K562 (cell line): ENCODE data around the gene MYLK4. TPM values are rescaled to one million over a fixed set of nuclear protein-coding genes. Genes with fewer than 3 reads are reported as not detected.

Experiments
- BRD4 ChIP-seq: fragments of 200-600 bp; sonication (generic); IDR thresholded peaks from 2 replicates; pipeline ENCODE4 v1.6.1; 2017; ENCODE audit warnings: inconsistent platforms
- CBX1 ChIP-seq: sonication (generic); IDR thresholded peaks from 2 replicates; pipeline ENCODE4 v1.6.1; 2016; ENCODE audit warnings: antibody characterized with exemption, low read depth, mild to moderate bottlenecking
- COPS2 ChIP-seq: fragments of 450-650 bp; conservative IDR thresholded peaks from 2 replicates; pipeline ENCODE4 v1.6.1; 2016; ENCODE audit warnings: mild to moderate bottlenecking, moderate library complexity
- CREBBP ChIP-seq: IDR thresholded peaks from one replicate; pipeline ENCODE4 v1.6.1; 2012; ENCODE audit warnings: low read depth, mild to moderate bottlenecking, control low read depth, inconsistent platforms, low read length
- DPF2 ChIP-seq: fragments of 450-650 bp; IDR thresholded peaks from 2 replicates; pipeline ENCODE4 v1.6.1; 2016
- EP400 ChIP-seq: fragments of 450-650 bp; IDR thresholded peaks from 2 replicates; pipeline ENCODE4 v1.6.1; 2017; ENCODE audit warnings: antibody characterized with exemption, mild to moderate bottlenecking, moderate library complexity
- FIP1L1 ChIP-seq: fragments of 200-400 bp; formaldehyde crosslinking; IDR thresholded peaks from 2 replicates; pipeline ENCODE4 v1.6.1; 2018; ENCODE audit warnings: mild to moderate bottlenecking, low read depth, low read length; ENCODE audit not compliant: poor library complexity, severe bottlenecking
- FOXP1 ChIP-seq: sonication (generic); formaldehyde crosslinking; IDR thresholded peaks from 2 replicates; pipeline ENCODE4 v1.8.0; 2022; ENCODE audit warnings: mild to moderate bottlenecking, missing genetic modification reagents
- HNRNPUL1 ChIP-seq: fragments of 200-400 bp; formaldehyde crosslinking; IDR thresholded peaks from 2 replicates; pipeline ENCODE4 v1.6.1; 2017; ENCODE audit warnings: low read length
- SMAD4 ChIP-seq: fragments of 250-450 bp; sonication (Bioruptor Pico); conservative IDR thresholded peaks from 2 replicates; pipeline ENCODE4 v1.8.0; 2021; ENCODE audit warnings: inconsistent platforms, mild to moderate bottlenecking, moderate library complexity
- ZBTB8A ChIP-seq: fragments of 450-650 bp; IDR thresholded peaks from 2 replicates; pipeline ENCODE4 v1.6.1; 2018; ENCODE audit warnings: mild to moderate bottlenecking, moderate library complexity; ENCODE audit not compliant: partially characterized antibody
- ZKSCAN1 ChIP-seq: fragments of 150-350 bp; IDR thresholded peaks from 2 replicates; pipeline ENCODE4 v1.6.1; 2016; ENCODE audit warnings: low read depth, low read length
- ZNF41 ChIP-seq: fragments of 250-450 bp; sonication (Bioruptor Pico); conservative IDR thresholded peaks from 2 replicates; pipeline ENCODE4 v1.4.0; 2020; ENCODE audit warnings: mild to moderate bottlenecking
- polyA plus RNA-seq, 8 experiments: library from polyadenylated mRNA; depleted of rRNA in 4 of 8; stranded (reverse) in 5 of 8; unstranded in 3 of 8; fragments of >200 nt; fragmentation: Nextera tagmentation in 2 of 8; fragmentation: Illumina TruSeq in 1 of 8; extraction: Ambion mirVana in 2 of 8; extraction: Trizol in 1 of 8; gene quantifications; 2 replicates each; pipeline versions ENCODE4 v1.2.1 to v1.2.3, GENCODE V29; 2011 to 2014; ENCODE audit warnings: inconsistent platforms in 1 of 8, missing spikeins in 1 of 8
- total RNA-seq, 7 experiments: library from RNA; depleted of rRNA in 6 of 7; stranded (reverse); fragments of >200 nt in 6 of 7; fragmentation: Illumina TruSeq in 2 of 7; extraction: Trizol in 2 of 7; gene quantifications; 2 replicates each; pipeline versions ENCODE4 v1.2.1 to v1.2.3, GENCODE V29; 2011 to 2021; ENCODE audit warnings: low replicate concordance in 1 of 7
- TF ChIP-seq, protein P1 (sequence below): fragments of 250-450 bp; sonication (Bioruptor Pico); IDR thresholded peaks from 2 replicates; pipeline ENCODE4 v1.4.0; 2020
- TF ChIP-seq, protein P2 (sequence below): sonication (generic); formaldehyde crosslinking; IDR thresholded peaks from 2 replicates; pipeline ENCODE4 v1.8.1; 2023; ENCODE audit warnings: missing genetic modification reagents, mild to moderate bottlenecking, borderline replicate concordance

MYLK4 gene
- total and polyA plus RNA-seq, 9 of the 15 experiments (the other 6 are each of a cell fraction or from before 2014, with no cell fraction given): 0.01 to 0.15 (median 0.06) TPM

DNA sequence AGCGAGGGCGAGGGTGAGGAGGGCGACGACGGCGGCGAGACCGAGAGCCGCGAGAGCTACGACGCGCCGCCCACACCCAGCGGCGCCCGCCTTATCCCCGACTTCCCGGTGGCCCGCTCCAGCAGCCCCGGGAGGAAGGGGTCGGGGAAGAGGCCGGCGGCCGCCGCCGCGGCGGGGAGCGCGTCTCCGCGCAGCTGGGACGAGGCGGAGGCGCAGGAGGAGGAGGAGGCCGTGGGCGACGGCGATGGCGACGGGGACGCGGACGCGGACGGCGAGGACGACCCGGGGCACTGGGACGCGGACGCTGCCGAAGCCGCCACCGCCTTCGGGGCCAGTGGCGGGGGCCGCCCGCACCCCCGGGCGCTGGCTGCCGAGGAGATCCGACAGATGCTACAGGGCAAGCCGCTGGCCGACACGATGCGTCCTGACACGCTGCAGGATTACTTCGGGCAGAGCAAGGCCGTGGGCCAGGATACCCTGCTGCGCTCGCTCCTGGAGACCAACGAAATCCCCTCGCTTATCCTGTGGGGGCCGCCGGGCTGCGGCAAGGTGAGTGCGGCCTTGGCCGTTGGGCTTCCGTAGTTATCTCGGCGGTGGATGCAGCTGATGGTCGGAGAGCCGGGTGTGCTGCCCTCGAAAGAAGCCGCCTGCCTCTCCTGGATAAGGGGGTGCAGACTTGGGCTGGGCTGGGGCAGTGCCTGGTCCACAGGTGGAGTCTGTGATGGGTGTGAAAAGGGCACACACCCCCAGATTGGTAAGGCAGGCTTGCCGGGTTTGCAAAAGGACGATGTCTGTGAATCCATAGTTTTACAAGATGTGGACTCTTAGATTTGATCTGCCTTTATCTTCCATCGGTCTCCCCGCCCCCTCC lies 15.4 kb upstream of the MYLK4 start (continued):
- TF ChIP-seq, protein P1, sequence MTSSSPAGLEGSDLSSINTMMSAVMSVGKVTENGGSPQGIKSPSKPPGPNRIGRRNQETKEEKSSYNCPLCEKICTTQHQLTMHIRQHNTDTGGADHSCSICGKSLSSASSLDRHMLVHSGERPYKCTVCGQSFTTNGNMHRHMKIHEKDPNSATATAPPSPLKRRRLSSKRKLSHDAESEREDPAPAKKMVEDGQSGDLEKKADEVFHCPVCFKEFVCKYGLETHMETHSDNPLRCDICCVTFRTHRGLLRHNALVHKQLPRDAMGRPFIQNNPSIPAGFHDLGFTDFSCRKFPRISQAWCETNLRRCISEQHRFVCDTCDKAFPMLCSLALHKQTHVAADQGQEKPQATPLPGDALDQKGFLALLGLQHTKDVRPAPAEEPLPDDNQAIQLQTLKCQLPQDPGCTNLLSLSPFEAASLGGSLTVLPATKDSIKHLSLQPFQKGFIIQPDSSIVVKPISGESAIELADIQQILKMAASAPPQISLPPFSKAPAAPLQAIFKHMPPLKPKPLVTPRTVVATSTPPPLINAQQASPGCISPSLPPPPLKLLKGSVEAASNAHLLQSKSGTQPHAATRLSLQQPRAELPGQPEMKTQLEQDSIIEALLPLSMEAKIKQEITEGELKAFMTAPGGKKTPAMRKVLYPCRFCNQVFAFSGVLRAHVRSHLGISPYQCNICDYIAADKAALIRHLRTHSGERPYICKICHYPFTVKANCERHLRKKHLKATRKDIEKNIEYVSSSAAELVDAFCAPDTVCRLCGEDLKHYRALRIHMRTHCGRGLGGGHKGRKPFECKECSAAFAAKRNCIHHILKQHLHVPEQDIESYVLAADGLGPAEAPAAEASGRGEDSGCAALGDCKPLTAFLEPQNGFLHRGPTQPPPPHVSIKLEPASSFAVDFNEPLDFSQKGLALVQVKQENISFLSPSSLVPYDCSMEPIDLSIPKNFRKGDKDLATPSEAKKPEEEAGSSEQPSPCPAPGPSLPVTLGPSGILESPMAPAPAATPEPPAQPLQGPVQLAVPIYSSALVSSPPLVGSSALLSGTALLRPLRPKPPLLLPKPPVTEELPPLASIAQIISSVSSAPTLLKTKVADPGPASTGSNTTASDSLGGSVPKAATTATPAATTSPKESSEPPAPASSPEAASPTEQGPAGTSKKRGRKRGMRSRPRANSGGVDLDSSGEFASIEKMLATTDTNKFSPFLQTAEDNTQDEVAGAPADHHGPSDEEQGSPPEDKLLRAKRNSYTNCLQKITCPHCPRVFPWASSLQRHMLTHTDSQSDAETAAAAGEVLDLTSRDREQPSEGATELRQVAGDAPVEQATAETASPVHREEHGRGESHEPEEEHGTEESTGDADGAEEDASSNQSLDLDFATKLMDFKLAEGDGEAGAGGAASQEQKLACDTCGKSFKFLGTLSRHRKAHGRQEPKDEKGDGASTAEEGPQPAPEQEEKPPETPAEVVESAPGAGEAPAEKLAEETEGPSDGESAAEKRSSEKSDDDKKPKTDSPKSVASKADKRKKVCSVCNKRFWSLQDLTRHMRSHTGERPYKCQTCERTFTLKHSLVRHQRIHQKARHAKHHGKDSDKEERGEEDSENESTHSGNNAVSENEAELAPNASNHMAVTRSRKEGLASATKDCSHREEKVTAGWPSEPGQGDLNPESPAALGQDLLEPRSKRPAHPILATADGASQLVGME: 0 out of 2 replicates have a peak, but pooled peaks have one; percentile 0
- TF ChIP-seq CREBBP (no peak), BRD4 (peak; percentile 40; the same call in 1 of the 2 replicates), FIP1L1 (peak; percentile 32), DPF2 (0 out of 2 replicates have a peak, but pooled peaks have one; percentile 10), FOXP1 (CRISPR knock-in tag) (peak; percentile 53; the same call in 1 of the 2 replicates), ZNF41 (CRISPR knock-in tag) (no peak), CBX1 (no peak; the same call in 1 of the 2 replicates), SMAD4 (0 out of 2 replicates have a peak, but pooled peaks have one; percentile 3), COPS2 (no peak), ZKSCAN1 (0 out of 2 replicates have a peak, but pooled peaks have one; percentile 5), ZBTB8A (no peak), EP400 (peak; percentile 8), HNRNPUL1 (no peak)
- TF ChIP-seq, protein P2, sequence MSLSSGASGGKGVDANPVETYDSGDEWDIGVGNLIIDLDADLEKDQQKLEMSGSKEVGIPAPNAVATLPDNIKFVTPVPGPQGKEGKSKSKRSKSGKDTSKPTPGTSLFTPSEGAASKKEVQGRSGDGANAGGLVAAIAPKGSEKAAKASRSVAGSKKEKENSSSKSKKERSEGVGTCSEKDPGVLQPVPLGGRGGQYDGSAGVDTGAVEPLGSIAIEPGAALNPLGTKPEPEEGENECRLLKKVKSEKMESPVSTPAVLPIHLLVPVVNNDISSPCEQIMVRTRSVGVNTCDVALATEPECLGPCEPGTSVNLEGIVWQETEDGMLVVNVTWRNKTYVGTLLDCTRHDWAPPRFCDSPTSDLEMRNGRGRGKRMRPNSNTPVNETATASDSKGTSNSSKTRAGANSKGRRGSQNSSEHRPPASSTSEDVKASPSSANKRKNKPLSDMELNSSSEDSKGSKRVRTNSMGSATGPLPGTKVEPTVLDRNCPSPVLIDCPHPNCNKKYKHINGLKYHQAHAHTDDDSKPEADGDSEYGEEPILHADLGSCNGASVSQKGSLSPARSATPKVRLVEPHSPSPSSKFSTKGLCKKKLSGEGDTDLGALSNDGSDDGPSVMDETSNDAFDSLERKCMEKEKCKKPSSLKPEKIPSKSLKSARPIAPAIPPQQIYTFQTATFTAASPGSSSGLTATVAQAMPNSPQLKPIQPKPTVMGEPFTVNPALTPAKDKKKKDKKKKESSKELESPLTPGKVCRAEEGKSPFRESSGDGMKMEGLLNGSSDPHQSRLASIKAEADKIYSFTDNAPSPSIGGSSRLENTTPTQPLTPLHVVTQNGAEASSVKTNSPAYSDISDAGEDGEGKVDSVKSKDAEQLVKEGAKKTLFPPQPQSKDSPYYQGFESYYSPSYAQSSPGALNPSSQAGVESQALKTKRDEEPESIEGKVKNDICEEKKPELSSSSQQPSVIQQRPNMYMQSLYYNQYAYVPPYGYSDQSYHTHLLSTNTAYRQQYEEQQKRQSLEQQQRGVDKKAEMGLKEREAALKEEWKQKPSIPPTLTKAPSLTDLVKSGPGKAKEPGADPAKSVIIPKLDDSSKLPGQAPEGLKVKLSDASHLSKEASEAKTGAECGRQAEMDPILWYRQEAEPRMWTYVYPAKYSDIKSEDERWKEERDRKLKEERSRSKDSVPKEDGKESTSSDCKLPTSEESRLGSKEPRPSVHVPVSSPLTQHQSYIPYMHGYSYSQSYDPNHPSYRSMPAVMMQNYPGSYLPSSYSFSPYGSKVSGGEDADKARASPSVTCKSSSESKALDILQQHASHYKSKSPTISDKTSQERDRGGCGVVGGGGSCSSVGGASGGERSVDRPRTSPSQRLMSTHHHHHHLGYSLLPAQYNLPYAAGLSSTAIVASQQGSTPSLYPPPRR (CRISPR knock-in tag): 0 out of 2 replicates have a peak, but pooled peaks have one; percentile 58
